Endothelial cell of umbilical vein (primary cell): Measurements from ENCODE around the gene DENND2C. TPM values are rescaled to one million over a fixed set of nuclear protein-coding genes. Genes with fewer than 3 reads are reported as not detected.

ENCODE experiments used
- BruUV-seq: library from RNA; stranded (reverse); fragments of 400-500 nt; replicated peaks from 2 replicates; lab custom pipeline; 2021; lab: Mats Ljungman, UMichigan
- CTCF ChIA-PET: fragments of 300-600, 350-600 bp; sonication (Branson Sonifier 250); formaldehyde crosslinking; loops from one replicate; lab custom pipeline; 2021; ENCODE audit warnings: antibody characterized with exemption, inconsistent platforms; lab: Charles Lee
- POLR2A ChIA-PET: fragments of 300-600, 350-600 bp; sonication (Branson Sonifier 250); formaldehyde crosslinking; loops from one replicate; lab custom pipeline; 2021; ENCODE audit warnings: antibody characterized with exemption, inconsistent platforms; lab: Charles Lee
- DNase-seq: peaks from one replicate; pipeline ENCODE4 v3.0.0-alpha.2; 2011; ENCODE audit warnings: low read depth, low spot score
- FAIRE-seq: peaks from 2 replicates; lab custom pipeline; 2011; peaks lifted over from hg19 to GRCh38; lab: Jason Lieb, UNC
- H2AFZ ChIP-seq: 2 replicates; pipeline ENCODE4 v1.6.0; 2012; ENCODE audit warnings: low read depth, low read length, control low read depth, inconsistent platforms
- H3K27ac ChIP-seq: 2 replicates; pipeline ENCODE4 v1.5.1; 2011; ENCODE audit warnings: low read depth, mild to moderate bottlenecking, control low read depth, low read length, moderate library complexity; ENCODE audit not compliant: insufficient read depth
- H3K27me3 ChIP-seq, 2 experiments: 2 replicates each; pipeline versions ENCODE4 v1.6.0 to v1.6.1; 2011; ENCODE audit warnings: low read length in 2 of 2, mixed read lengths in 1 of 2; ENCODE audit not compliant: control insufficient read depth in 2 of 2, insufficient read depth in 2 of 2
- H3K36me3 ChIP-seq, 2 experiments: 2 replicates in 1 of 2; 3 replicates in 1 of 2; pipeline ENCODE4 v1.5.1; 2011; ENCODE audit warnings: low read length in 2 of 2, mild to moderate bottlenecking in 1 of 2, moderate library complexity in 1 of 2; ENCODE audit not compliant: control insufficient read depth in 2 of 2, insufficient read depth in 2 of 2; ENCODE audit errors: extremely low read depth in 1 of 2
- H3K4me1 ChIP-seq: 3 replicates; pipeline ENCODE4 v1.5.1; 2011; ENCODE audit warnings: mild to moderate bottlenecking, low read length; ENCODE audit not compliant: control insufficient read depth, insufficient read depth; ENCODE audit errors: extremely low read depth
- H3K4me2 ChIP-seq: 2 replicates; pipeline ENCODE4 v1.6.1; 2011; ENCODE audit warnings: low read length, control low read depth, mixed read lengths; ENCODE audit not compliant: insufficient read depth
- H3K4me3 ChIP-seq, 3 experiments: fragments of 200-600 bp in 1 of 3; sonication (generic), shearing (Covaris generic) in 1 of 3; replicated peaks in 1 of 3; 2 replicates each; pipeline ENCODE4 v1.5.1; 2011 to 2016; ENCODE audit warnings: control low read depth in 3 of 3, low read length in 3 of 3, mild to moderate bottlenecking in 2 of 3, inconsistent platforms in 1 of 3, low read depth in 1 of 3, moderate library complexity in 1 of 3; ENCODE audit not compliant: insufficient read depth in 1 of 3
- H3K79me2 ChIP-seq: 2 replicates; pipeline ENCODE4 v1.6.0; 2012; ENCODE audit warnings: low read length, inconsistent platforms; ENCODE audit not compliant: control insufficient read depth, insufficient read depth
- H3K9ac ChIP-seq: replicated peaks from 2 replicates; pipeline ENCODE3; 2011; ENCODE audit warnings: low read length, control low read depth; ENCODE audit not compliant: insufficient read depth; ENCODE audit errors: extremely low read depth
- H3K9me1 ChIP-seq: replicated peaks from 3 replicates; pipeline ENCODE4 v1.6.0; 2011; ENCODE audit warnings: mild to moderate bottlenecking, low read length; ENCODE audit not compliant: control insufficient read depth, insufficient read depth; ENCODE audit errors: extremely low read depth
- H3K9me3 ChIP-seq: replicated peaks from 2 replicates; pipeline ENCODE4 v1.5.1; 2012; ENCODE audit warnings: low read length, inconsistent platforms; ENCODE audit not compliant: control insufficient read depth, insufficient read depth
- H4K20me1 ChIP-seq: replicated peaks from 2 replicates; pipeline ENCODE3; 2011; ENCODE audit warnings: mild to moderate bottlenecking, low read length; ENCODE audit not compliant: control insufficient read depth, insufficient read depth; ENCODE audit errors: extremely low read depth
- EZH2 ChIP-seq: IDR thresholded peaks from 2 replicates; pipeline ENCODE4 v1.6.1; 2012; ENCODE audit warnings: borderline replicate concordance, low read depth, mild to moderate bottlenecking, moderate library complexity, low read length, inconsistent platforms; ENCODE audit not compliant: severe bottlenecking
- FOS ChIP-seq: IDR thresholded peaks from 2 replicates; pipeline ENCODE4 v1.6.1; 2011; ENCODE audit warnings: mild to moderate bottlenecking, low read length, moderate library complexity, borderline replicate concordance; ENCODE audit not compliant: insufficient read depth
- GATA2 ChIP-seq: IDR thresholded peaks from 2 replicates; pipeline ENCODE4 v1.7.0; 2011; ENCODE audit warnings: low read depth, mild to moderate bottlenecking, moderate library complexity, mixed read lengths, low read length; ENCODE audit not compliant: insufficient read length, insufficient read depth
- JUN ChIP-seq: IDR thresholded peaks from 2 replicates; pipeline ENCODE4 v1.6.1; 2011; ENCODE audit warnings: borderline replicate concordance, low read depth; ENCODE audit not compliant: insufficient read length, insufficient read depth
- MYC ChIP-seq: IDR thresholded peaks from one replicate; pipeline ENCODE4 v1.6.1; 2011; ENCODE audit warnings: mild to moderate bottlenecking, low read depth, low read length
- POLR2A ChIP-seq: IDR thresholded peaks from 2 replicates; pipeline ENCODE4 v1.6.1; 2012; ENCODE audit warnings: low read depth, mild to moderate bottlenecking, control low read depth, low read length
- POLR2AphosphoS5 ChIP-seq: IDR thresholded peaks from 2 replicates; pipeline ENCODE4 v1.6.1; 2012; ENCODE audit warnings: low read depth, mild to moderate bottlenecking, control low read depth, low read length, moderate library complexity; ENCODE audit not compliant: insufficient read depth
- dilution Hi-C: fragments of 300-500 bp; cut with MboI; formaldehyde crosslinking; loops from one replicate; pipeline ENCODE4 v1.15.0; 2019; ENCODE audit warnings: low sequenced_read_pairs; ENCODE audit not compliant: extremely low pct_ligation_motif_present
- intact Hi-C: fragments of 100-400 bp; cut with micrococcal nuclease; formaldehyde crosslinking; loops from one replicate; pipeline ENCODE4 v1.10.0; 2022
- polyA plus RNA-seq, 4 experiments: library from polyadenylated mRNA; depleted of rRNA in 3 of 4; stranded (reverse) in 3 of 4; unstranded in 1 of 4; fragments of >200 nt; gene quantifications; 2 replicates each; pipeline versions ENCODE4 v1.2.1 to v1.2.3, GENCODE V29; 2011 to 2012; ENCODE audit warnings: missing spikeins in 1 of 4
- total RNA-seq: library from RNA; stranded (reverse); gene quantifications from 2 replicates; pipeline ENCODE4 v1.2.3, GENCODE V29; 2021
- TF ChIP-seq, protein P1 (sequence below), 2 donors: IDR thresholded peaks; 1 replicate in 1 of 2; 2 replicates in 1 of 2; pipeline ENCODE4 v1.5.1; 2011; ENCODE audit warnings: low read length in 2 of 2, mild to moderate bottlenecking in 2 of 2, moderate library complexity in 2 of 2, control low read depth in 1 of 2, inconsistent platforms in 1 of 2, low read depth in 1 of 2; ENCODE audit not compliant: insufficient read depth in 1 of 2; ENCODE audit errors: extremely low read depth in 1 of 2
- TF ChIP-seq, protein P2 (sequence below): IDR thresholded peaks from 2 replicates; pipeline ENCODE4 v1.6.1; 2011; ENCODE audit not compliant: insufficient read depth, insufficient read length

DENND2C gene
- total and polyA plus RNA-seq, 2 donors (not counting 3 experiments of a cell fraction or from before 2014, with no cell fraction given) = 0.12 to 0.22 TPM

DNA sequence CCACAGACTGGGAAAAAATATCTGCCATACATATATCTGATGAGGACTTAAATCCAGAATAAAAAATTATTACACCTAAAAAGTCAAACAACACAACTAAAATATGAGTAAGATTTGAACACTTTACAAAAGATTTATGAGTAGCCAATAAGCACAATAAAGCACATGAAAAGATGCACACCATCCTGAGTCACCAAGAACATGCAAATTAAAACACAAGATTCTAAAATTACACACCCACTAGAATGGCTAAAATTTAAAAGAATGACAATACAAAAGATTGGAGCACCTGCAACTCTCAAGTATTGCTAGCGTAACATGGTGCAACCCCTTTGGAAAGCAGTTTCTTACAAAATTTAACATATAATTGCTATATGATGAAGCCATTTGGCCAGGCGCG, 30.9 kb downstream of the DENND2C start:
- no peak overlapping the region for H3K9ac ChIP-seq
- H3K4me2 ChIP-seq = no peak overlapping the region
- DNase-seq (no peak), FAIRE-seq (no peak)
- intact Hi-C loops = no loop called here
- no TSS peak for BruUV-seq
- dilution Hi-C loops = no loop called here
- peaks cover 0 to 1% of the 10 kb centered on the region in 2 experiments for H3K27me3 ChIP-seq
- no peak for TF ChIP-seq GATA2
- TF ChIP-seq MYC = no peak
- no peak for TF ChIP-seq EZH2
- TF ChIP-seq, protein P1, sequence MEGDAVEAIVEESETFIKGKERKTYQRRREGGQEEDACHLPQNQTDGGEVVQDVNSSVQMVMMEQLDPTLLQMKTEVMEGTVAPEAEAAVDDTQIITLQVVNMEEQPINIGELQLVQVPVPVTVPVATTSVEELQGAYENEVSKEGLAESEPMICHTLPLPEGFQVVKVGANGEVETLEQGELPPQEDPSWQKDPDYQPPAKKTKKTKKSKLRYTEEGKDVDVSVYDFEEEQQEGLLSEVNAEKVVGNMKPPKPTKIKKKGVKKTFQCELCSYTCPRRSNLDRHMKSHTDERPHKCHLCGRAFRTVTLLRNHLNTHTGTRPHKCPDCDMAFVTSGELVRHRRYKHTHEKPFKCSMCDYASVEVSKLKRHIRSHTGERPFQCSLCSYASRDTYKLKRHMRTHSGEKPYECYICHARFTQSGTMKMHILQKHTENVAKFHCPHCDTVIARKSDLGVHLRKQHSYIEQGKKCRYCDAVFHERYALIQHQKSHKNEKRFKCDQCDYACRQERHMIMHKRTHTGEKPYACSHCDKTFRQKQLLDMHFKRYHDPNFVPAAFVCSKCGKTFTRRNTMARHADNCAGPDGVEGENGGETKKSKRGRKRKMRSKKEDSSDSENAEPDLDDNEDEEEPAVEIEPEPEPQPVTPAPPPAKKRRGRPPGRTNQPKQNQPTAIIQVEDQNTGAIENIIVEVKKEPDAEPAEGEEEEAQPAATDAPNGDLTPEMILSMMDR (IDR thresholded peaks at IDR 0.05; ENCODE audit: extremely low read depth in 1 of 2, insufficient read depth in 1 of 2, low read depth in 1 of 2, low read length in 2 of 2) = no peak
- TF ChIP-seq POLR2AphosphoS5 = no peak
- TF ChIP-seq FOS = no peak
- TF ChIP-seq, protein P2, sequence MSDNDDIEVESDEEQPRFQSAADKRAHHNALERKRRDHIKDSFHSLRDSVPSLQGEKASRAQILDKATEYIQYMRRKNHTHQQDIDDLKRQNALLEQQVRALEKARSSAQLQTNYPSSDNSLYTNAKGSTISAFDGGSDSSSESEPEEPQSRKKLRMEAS = no peak
- no peak for TF ChIP-seq JUN
- no peak for TF ChIP-seq POLR2A
- CTCF ChIA-PET = interaction anchor here (1.3 kb wide), 1 partner anchor 28 kb away, joined by 3 read pairs; no protein-coding TSS in a partner anchor
- POLR2A ChIA-PET = no interaction called here
- H3K79me2 ChIP-seq = no peaks in the 10 kb centered on the region
- no peaks in the 10 kb centered on the region for H3K9me1 ChIP-seq
- H3K4me3 ChIP-seq = no peak overlapping the region
- H3K4me1 ChIP-seq = no peaks in the 10 kb centered on the region
- H2AFZ ChIP-seq = no peak overlapping the region
- H4K20me1 ChIP-seq = no peaks in the 10 kb centered on the region
- no peaks in the 10 kb centered on the region for H3K36me3 ChIP-seq
- no peaks in the 10 kb centered on the region for H3K9me3 ChIP-seq
- H3K27ac ChIP-seq = no peak overlapping the region
